Fibroblast of skin of left quadriceps (primary cell): ENCODE data around the gene GLRX3.
"Not testable (repeated sequence)": the region's sequence is repeated elsewhere in the genome, so short reads cannot be mapped to it uniquely, and the experiment has no call there.

Source experiments
- DNase-seq, 2 experiments: peaks; one replicate each; pipeline ENCODE4 v3.0.0-alpha.2; 2013; ENCODE audit warnings: low read depth in 2 of 2

The GLRX3 gene

GRCh38 chr10:130189608-130190054 lies 53.4 kb downstream of the GLRX3 start:
- DNase-seq: no peak

- DNase-seq: peak; percentile 63 to 65
Measured at GRCh38 chr10:130190055-130190736, 54.0 kb downstream of the GLRX3 start.

GRCh38 chr10:130190737-130191115 lies 54.5 kb downstream of the GLRX3 start:
- no peak for DNase-seq

GRCh38 chr10:130191380-130191779 lies 55.2 kb downstream of the GLRX3 start:
- no peak for DNase-seq

GRCh38 chr10:130192276-130192848 lies 56.2 kb downstream of the GLRX3 start:
- DNase-seq: no peak

- DNase-seq: no peak
Measured at GRCh38 chr10:130193033-130193432, 56.8 kb downstream of the GLRX3 start.

- DNase-seq: no peak
Measured at GRCh38 chr10:130193493-130194193, 57.5 kb downstream of the GLRX3 start.

GRCh38 chr10:130194194-130194990 lies 58.2 kb downstream of the GLRX3 start:
- DNase-seq: no peak

- DNase-seq: no peak
Measured at GRCh38 chr10:130194991-130195645, 58.9 kb downstream of the GLRX3 start.

- DNase-seq: no peak
Measured at GRCh38 chr10:130195746-130196294, 59.6 kb downstream of the GLRX3 start.

- DNase-seq: no peak
Measured at GRCh38 chr10:130196511-130197487, 60.6 kb downstream of the GLRX3 start.

- DNase-seq: no peak
Measured at GRCh38 chr10:130198651-130199050, 62.5 kb downstream of the GLRX3 start.

GRCh38 chr10:130200179-130201042 lies 64.2 kb downstream of the GLRX3 start:
- no peak for DNase-seq

- DNase-seq: no peak
Measured at GRCh38 chr10:130201043-130201380, 64.8 kb downstream of the GLRX3 start.

- DNase-seq: not testable (repeated sequence)
Measured at GRCh38 chr10:130202150-130202549, 66.0 kb downstream of the GLRX3 start.

- no peak for DNase-seq
Measured at GRCh38 chr10:130202984-130203621, 66.9 kb downstream of the GLRX3 start.

GRCh38 chr10:130203626-130204025 lies 67.4 kb downstream of the GLRX3 start:
- DNase-seq: no peak

- no peak for DNase-seq
Measured at GRCh38 chr10:130206216-130206737, 70.1 kb downstream of the GLRX3 start.

GRCh38 chr10:130207205-130207604 lies 71.0 kb downstream of the GLRX3 start:
- DNase-seq: no peak
